Mesodermal cell (in vitro differentiated cells): Measurements from ENCODE around the gene AOPEP.

Experiments
- H3K27ac ChIP-seq: 2 replicates; pipeline ENCODE4 v1.7.0; 2013; ENCODE audit warnings: mild to moderate bottlenecking, low read depth, low read length, moderate library complexity; ENCODE audit not compliant: severe bottlenecking
- H3K36me3 ChIP-seq: 2 replicates; pipeline ENCODE4 v1.7.1; 2013; ENCODE audit warnings: mild to moderate bottlenecking, low read length, moderate library complexity; ENCODE audit not compliant: control insufficient read depth, insufficient read depth
- H3K4me1 ChIP-seq: one replicate; pipeline ENCODE4 v1.7.1; 2013; ENCODE audit warnings: mild to moderate bottlenecking, low read length; ENCODE audit not compliant: insufficient read depth, control insufficient read depth, poor library complexity, severe bottlenecking
- H3K4me3 ChIP-seq: 2 replicates; pipeline ENCODE4 v1.7.0; 2013; ENCODE audit warnings: low read length, control low read depth, mild to moderate bottlenecking; ENCODE audit not compliant: insufficient read depth, poor library complexity, severe bottlenecking; ENCODE audit errors: extremely low read depth
- H3K9me3 ChIP-seq: 2 replicates; pipeline ENCODE4 v1.7.1; 2013; ENCODE audit warnings: mild to moderate bottlenecking, low read length, moderate library complexity; ENCODE audit not compliant: control insufficient read depth
- WGBS, 2 experiments: methylation state at CpG; one replicate each; pipeline ENCODE4 v1.1.5; 2013; ENCODE audit warnings: missing lambda C conversion rate in 2 of 2; ENCODE audit not compliant: insufficient coverage in 2 of 2; 5-methylcytosine and 5-hydroxymethylcytosine counted together

AOPEP gene

GRCh38 chr9:94899464-94900221 is 173.1 kb downstream of the AOPEP start:
- Histone ChIP-seq H3K4me1 (peaks cover 4% of the 10 kb centered on the region), H3K27ac (no peak overlapping the region), H3K9me3 (no peaks in the 10 kb centered on the region), H3K36me3 (no peaks in the 10 kb centered on the region), H3K4me3 (no peak overlapping the region)
- WGBS, 2 experiments, result 96% methylated on average over 4 to 7 of the region's 8 CpGs

- no peaks in the 10 kb centered on the region for H3K36me3 ChIP-seq
- WGBS, 2 experiments, result 92 to 93% methylated on average over 7 to 9 of the region's 10 CpGs
- H3K27ac ChIP-seq, result no peak overlapping the region
- H3K9me3 ChIP-seq, result no peaks in the 10 kb centered on the region
- H3K4me1 ChIP-seq, result peaks cover 4% of the 10 kb centered on the region
- no peak overlapping the region for H3K4me3 ChIP-seq
Observed at GRCh38 chr9:94900222-94901018, 173.9 kb downstream of the AOPEP start.

GRCh38 chr9:94901019-94901363 is 174.5 kb downstream of the AOPEP start:
- no CpG with 5 or more reads among the region's 4 CpGs for WGBS, 2 experiments
- no peak overlapping the region for H3K4me3 ChIP-seq
- H3K4me1 ChIP-seq, result peaks cover 4% of the 10 kb centered on the region
- H3K36me3 ChIP-seq, result no peaks in the 10 kb centered on the region
- H3K27ac ChIP-seq, result no peak overlapping the region
- H3K9me3 ChIP-seq, result no peaks in the 10 kb centered on the region

- Histone ChIP-seq H3K4me1 (peaks cover 22% of the 10 kb centered on the region), H3K4me3 (no peak overlapping the region), H3K9me3 (no peaks in the 10 kb centered on the region), H3K27ac (no peak overlapping the region), H3K36me3 (no peaks in the 10 kb centered on the region)
- WGBS, 2 experiments, result 100% methylated on average over 1 of the region's 2 CpGs; no CpG with 5 or more reads in 1 of the 2 experiments
Observed at GRCh38 chr9:94903961-94904421, 177.5 kb downstream of the AOPEP start.

GRCh38 chr9:94904806-94905205 is 178.3 kb downstream of the AOPEP start:
- H3K27ac ChIP-seq, result no peak overlapping the region
- peaks cover 28% of the 10 kb centered on the region for H3K4me1 ChIP-seq
- no peaks in the 10 kb centered on the region for H3K9me3 ChIP-seq
- WGBS, 2 experiments, result 74% methylated on average over 2 to 3 of the region's 3 CpGs
- H3K36me3 ChIP-seq, result no peaks in the 10 kb centered on the region
- no peak overlapping the region for H3K4me3 ChIP-seq

- WGBS, 2 experiments, result 100% methylated on average over 1 of the region's 2 CpGs; no CpG with 5 or more reads in 1 of the 2 experiments
- no peaks in the 10 kb centered on the region for H3K36me3 ChIP-seq
- peaks cover 31% of the 10 kb centered on the region for H3K4me1 ChIP-seq
- H3K4me3 ChIP-seq, result no peak overlapping the region
- no peak overlapping the region for H3K27ac ChIP-seq
- no peaks in the 10 kb centered on the region for H3K9me3 ChIP-seq
Observed at GRCh38 chr9:94905606-94906005, 179.1 kb downstream of the AOPEP start.

- WGBS, 2 experiments, result 85 to 100% methylated on average over 1 to 3 of the region's 6 CpGs
- no peak overlapping the region for H3K4me3 ChIP-seq
- H3K4me1 ChIP-seq, result peaks cover 36% of the 10 kb centered on the region
- H3K9me3 ChIP-seq, result no peaks in the 10 kb centered on the region
- no peak overlapping the region for H3K27ac ChIP-seq
- no peaks in the 10 kb centered on the region for H3K36me3 ChIP-seq
Observed at GRCh38 chr9:94906181-94906580, 179.7 kb downstream of the AOPEP start.

- 60% methylated on average over 1 of the region's 3 CpGs; no CpG with 5 or more reads in 1 of the 2 experiments for WGBS, 2 experiments
- no peak overlapping the region for H3K4me3 ChIP-seq
- H3K4me1 ChIP-seq, result peaks cover 41% of the 10 kb centered on the region
- H3K27ac ChIP-seq, result no peak overlapping the region
- no peaks in the 10 kb centered on the region for H3K36me3 ChIP-seq
- no peaks in the 10 kb centered on the region for H3K9me3 ChIP-seq
Observed at GRCh38 chr9:94906713-94907112, 180.2 kb downstream of the AOPEP start.

GRCh38 chr9:94907264-94907936 is 180.9 kb downstream of the AOPEP start:
- Histone ChIP-seq H3K9me3 (no peaks in the 10 kb centered on the region), H3K36me3 (no peaks in the 10 kb centered on the region), H3K4me1 (peaks cover 47% of the 10 kb centered on the region), H3K27ac (peak overlapping the region; percentile 65), H3K4me3 (no peak overlapping the region)
- 92 to 95% methylated on average over 5 of the region's 8 CpGs for WGBS, 2 experiments

- H3K27ac ChIP-seq, result peak overlapping the region; percentile 65
- no peak overlapping the region for H3K4me3 ChIP-seq
- H3K9me3 ChIP-seq, result no peaks in the 10 kb centered on the region
- WGBS, 2 experiments, result 86 to 89% methylated on average over 5 to 7 of the region's 9 CpGs
- H3K4me1 ChIP-seq, result peaks cover 54% of the 10 kb centered on the region
- H3K36me3 ChIP-seq, result no peaks in the 10 kb centered on the region
Observed at GRCh38 chr9:94908011-94908563, 181.6 kb downstream of the AOPEP start.
